ENCODE measurements around the gene POLR2F.

- TF ChIP-seq CTCF (IDR thresholded peaks at IDR 0.05): no peak
- no peak for TF ChIP-seq POLR2A (IDR thresholded peaks at IDR 0.05)
These were observed 52.4 kb downstream of the POLR2F start for GRCh38 chr22:38005943-38006342.

All from suprapubic skin (tissue), 3 donors.